H1 (cell line): ENCODE results near the gene OR13C4. TPM values are rescaled to one million over a fixed set of nuclear protein-coding genes. Genes with fewer than 3 reads are reported as not detected.

Experiments
- CTCF ChIA-PET: fragments of 300-600 bp; sonication (Branson Sonifier 250); formaldehyde crosslinking; loops from one replicate; lab custom pipeline; 2021; ENCODE audit not compliant: partially characterized antibody; lab: Charles Lee
- POLR2A ChIA-PET: fragments of 300-600 bp; sonication (Branson Sonifier 250); formaldehyde crosslinking; loops from one replicate; lab custom pipeline; 2021; ENCODE audit warnings: inconsistent platforms; ENCODE audit not compliant: partially characterized antibody; lab: Charles Lee
- DNase-seq, 2 experiments: peaks; one replicate each; pipeline versions ENCODE4 v3.0.0 to v3.0.0-alpha.2; 2010 to 2022; ENCODE audit warnings: low spot score in 2 of 2, low read depth in 1 of 2, mixed read lengths in 1 of 2
- FAIRE-seq: peaks from 2 replicates; lab custom pipeline; 2011; peaks lifted over from hg19 to GRCh38; lab: Jason Lieb, UNC
- H2AFZ ChIP-seq: 2 replicates; pipeline ENCODE4 v1.8.1; 2012; ENCODE audit warnings: low read length, inconsistent platforms
- H2AK5ac ChIP-seq: 2 replicates; pipeline ENCODE4 v1.6.1; 2013; ENCODE audit warnings: low read depth, low read length
- H2BK120ac ChIP-seq: replicated peaks from 2 replicates; pipeline ENCODE3; 2013; ENCODE audit warnings: low read depth, low read length, inconsistent platforms
- H2BK12ac ChIP-seq: 2 replicates; pipeline ENCODE4 v1.6.1; 2013; ENCODE audit warnings: low read depth, low read length
- H2BK15ac ChIP-seq: 2 replicates; pipeline ENCODE4 v1.6.1; 2013; ENCODE audit warnings: low read length
- H2BK20ac ChIP-seq: 2 replicates; pipeline ENCODE4 v1.6.1; 2013; ENCODE audit warnings: low read length
- H2BK5ac ChIP-seq: 2 replicates; pipeline ENCODE4 v1.6.1; 2013; ENCODE audit warnings: low read depth, low read length
- H3K14ac ChIP-seq: 2 replicates; pipeline ENCODE4 v1.6.1; 2013; ENCODE audit warnings: inconsistent platforms; ENCODE audit not compliant: insufficient read length
- H3K18ac ChIP-seq: 2 replicates; pipeline ENCODE4 v1.6.1; 2013; ENCODE audit warnings: low read length; ENCODE audit errors: extremely low read depth
- H3K23ac ChIP-seq: 2 replicates; pipeline ENCODE4 v1.6.1; 2013; ENCODE audit warnings: inconsistent platforms; ENCODE audit not compliant: insufficient read length
- H3K23me2 ChIP-seq: 2 replicates; pipeline ENCODE4 v1.6.1; 2013; ENCODE audit warnings: low read depth, low read length
- H3K27ac ChIP-seq: 2 replicates; pipeline ENCODE4 v1.6.1; 2011; ENCODE audit warnings: low read depth, low read length, inconsistent platforms
- H3K27me3 ChIP-seq, 4 experiments: replicated peaks in 1 of 4; 1 replicate in 1 of 4; 2 replicates in 3 of 4; pipeline versions ENCODE4 v1.6.1 to v1.8.1; 2011 to 2013; ENCODE audit warnings: low read length in 3 of 4, mild to moderate bottlenecking in 3 of 4, inconsistent platforms in 2 of 4, mixed read lengths in 2 of 4, moderate library complexity in 1 of 4; ENCODE audit not compliant: control insufficient read depth in 3 of 4, insufficient read depth in 3 of 4; ENCODE audit errors: extremely low read depth in 1 of 4
- H3K36me3 ChIP-seq, 4 experiments: 2 replicates each; pipeline versions ENCODE4 v1.6.1 to v1.8.1; 2011 to 2013; ENCODE audit warnings: mild to moderate bottlenecking in 4 of 4, low read length in 3 of 4, moderate library complexity in 2 of 4, control low read depth in 1 of 4, inconsistent platforms in 1 of 4; ENCODE audit not compliant: insufficient read depth in 4 of 4, control insufficient read depth in 2 of 4
- H3K4ac ChIP-seq: replicated peaks from 2 replicates; pipeline ENCODE3; 2013; ENCODE audit warnings: low read length, low read depth, mixed read lengths, inconsistent platforms; ENCODE audit not compliant: insufficient read length
- H3K4me1 ChIP-seq, 4 experiments: replicated peaks in 1 of 4; 1 replicate in 1 of 4; 2 replicates in 3 of 4; pipeline versions ENCODE4 v1.6.1 to v1.8.1; 2011 to 2013; ENCODE audit warnings: low read length in 3 of 4, inconsistent platforms in 2 of 4, mixed read lengths in 1 of 4; ENCODE audit not compliant: insufficient read depth in 4 of 4, control insufficient read depth in 3 of 4
- H3K4me2 ChIP-seq, 2 experiments: 2 replicates each; pipeline versions ENCODE4 v1.6.1 to v1.8.1; 2011 to 2013; ENCODE audit warnings: low read depth in 2 of 2, low read length in 2 of 2, control low read depth in 1 of 2, inconsistent platforms in 1 of 2, mild to moderate bottlenecking in 1 of 2; ENCODE audit not compliant: insufficient read depth in 1 of 2
- H3K4me3 ChIP-seq, 4 experiments: fragments of 200-600, 300-600 bp in 1 of 4; sonication (generic), shearing (Covaris generic), sonication (Bioruptor Twin) in 1 of 4; 2 replicates each; pipeline versions ENCODE4 v1.5.1 to v1.8.1; 2011 to 2016; ENCODE audit warnings: low read length in 4 of 4, low read depth in 3 of 4, control low read depth in 2 of 4, inconsistent platforms in 2 of 4, mild to moderate bottlenecking in 2 of 4, mixed read lengths in 1 of 4, moderate library complexity in 1 of 4; ENCODE audit not compliant: insufficient read depth in 2 of 4; ENCODE audit errors: extremely low read depth in 1 of 4
- H3K56ac ChIP-seq: replicated peaks from 2 replicates; pipeline ENCODE3; 2013; ENCODE audit warnings: low read depth, mild to moderate bottlenecking, mixed read lengths, low read length, inconsistent platforms; ENCODE audit not compliant: insufficient read length
- H3K79me1 ChIP-seq: 2 replicates; pipeline ENCODE4 v1.6.1; 2013; ENCODE audit warnings: low read depth, low read length, control low read depth
- H3K79me2 ChIP-seq, 2 experiments: 2 replicates each; pipeline versions ENCODE4 v1.6.1 to v1.8.1; 2012 to 2013; ENCODE audit warnings: low read length in 2 of 2, mild to moderate bottlenecking in 2 of 2, inconsistent platforms in 1 of 2; ENCODE audit not compliant: insufficient read depth in 2 of 2, control insufficient read depth in 1 of 2
- H3K9ac ChIP-seq, 4 experiments: replicated peaks in 1 of 4; 1 replicate in 1 of 4; 2 replicates in 3 of 4; pipeline versions ENCODE4 v1.6.1 to v1.8.1; 2011 to 2013; ENCODE audit warnings: low read depth in 3 of 4, low read length in 3 of 4, control low read depth in 2 of 4, mild to moderate bottlenecking in 2 of 4, moderate library complexity in 2 of 4, inconsistent platforms in 1 of 4; ENCODE audit errors: extremely low read depth in 1 of 4
- H3K9me3 ChIP-seq, 2 experiments: 2 replicates each; pipeline versions ENCODE4 v1.6.1 to v1.8.1; 2012 to 2013; ENCODE audit warnings: mild to moderate bottlenecking in 2 of 2, moderate library complexity in 2 of 2, control low read depth in 1 of 2, inconsistent platforms in 1 of 2, low read depth in 1 of 2, low read length in 1 of 2, mixed read lengths in 1 of 2; ENCODE audit not compliant: insufficient read depth in 2 of 2
- H4K20me1 ChIP-seq, 2 experiments: replicated peaks in 1 of 2; 2 replicates each; pipeline versions ENCODE3 to v1.8.1; 2011 to 2013; ENCODE audit warnings: inconsistent platforms in 2 of 2, low read length in 2 of 2, mild to moderate bottlenecking in 1 of 2; ENCODE audit not compliant: insufficient read depth in 2 of 2, control insufficient read depth in 1 of 2
- H4K5ac ChIP-seq: 2 replicates; pipeline ENCODE4 v1.6.1; 2013; ENCODE audit warnings: low read length, low read depth, mixed read lengths, inconsistent platforms; ENCODE audit not compliant: insufficient read length
- H4K8ac ChIP-seq: 2 replicates; pipeline ENCODE4 v1.8.0; 2013; ENCODE audit warnings: mild to moderate bottlenecking, moderate library complexity, low read length, inconsistent platforms; ENCODE audit not compliant: insufficient read depth; ENCODE audit errors: extremely low read depth
- H4K91ac ChIP-seq: replicated peaks from 2 replicates; pipeline ENCODE3; 2013; ENCODE audit warnings: low read length, mixed read lengths, inconsistent platforms; ENCODE audit not compliant: insufficient read length
- WGBS, 2 experiments: shearing (Covaris generic) in 1 of 2; methylation state at CpG; one replicate each; pipeline versions ENCODE4 v1.1.6 to v1.1.7; 2013 to 2015; ENCODE audit warnings: low lambda C conversion rate in 2 of 2, mixed read lengths in 2 of 2, inconsistent platforms in 1 of 2, low coverage in 1 of 2, missing lambda C conversion rate in 1 of 2; ENCODE audit not compliant: insufficient replicate concordance in 2 of 2, insufficient coverage in 1 of 2, insufficient read length in 1 of 2; ENCODE audit errors: extremely low coverage in 1 of 2, missing lambda C conversion rate in 1 of 2; 5-methylcytosine and 5-hydroxymethylcytosine counted together
- polyA plus RNA-seq, 7 experiments: library from polyadenylated mRNA; depleted of rRNA in 3 of 7; stranded (reverse) in 5 of 7; unstranded in 2 of 7; fragments of >200 nt in 5 of 7; fragments of 200-250 nt in 2 of 7; gene quantifications; 1 replicate in 5 of 7; 2 replicates in 1 of 7; 4 replicates in 1 of 7; pipeline versions ENCODE4 v1.2.1 to v1.2.3, GENCODE V29; 2011 to 2013; ENCODE audit warnings: missing spikeins in 2 of 7, mixed read lengths in 2 of 7
- total RNA-seq: library from RNA; stranded (reverse); fragmentation: NEBNext Ultra II Directional; extraction: Animal tissue kit (Norgen Biotek cat#: 25700); gene quantifications from 2 replicates; pipeline ENCODE4 v1.2.1, GENCODE V29; 2021
- TF ChIP-seq, protein P1 (sequence below): fragments of 300-600 bp; sonication (generic); IDR thresholded peaks from 2 replicates; pipeline ENCODE4 v1.7.1; 2012; ENCODE audit warnings: low read length, moderate library complexity, mild to moderate bottlenecking, inconsistent platforms; ENCODE audit not compliant: insufficient replicate concordance

The OR13C4 gene
- total and polyA plus RNA-seq, 2 of the 8 experiments (the other 6 are each of a cell fraction or from before 2014, with no cell fraction given): not detected

DNA sequence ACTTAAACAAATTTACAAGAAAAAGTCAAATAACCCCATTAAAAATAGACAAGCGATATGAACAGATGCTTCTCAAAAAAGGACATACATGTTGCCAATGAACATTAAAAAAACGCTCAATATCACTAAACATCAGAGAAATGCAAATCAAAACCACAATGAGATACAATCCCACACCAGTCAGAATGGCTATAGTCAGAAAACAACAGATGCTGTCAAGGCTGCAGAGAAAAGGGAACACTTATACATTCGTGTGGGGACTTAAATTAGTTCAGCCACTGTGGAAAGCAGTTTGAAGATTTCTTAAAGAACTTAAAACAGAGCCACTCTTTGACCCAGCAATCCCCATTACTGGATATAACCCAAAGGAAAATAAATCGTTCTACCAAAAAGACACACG is 12.1 kb downstream of the OR13C4 start:
- no peaks in the 10 kb centered on the region for H3K4me1 ChIP-seq
- no peak overlapping the region for H3K18ac ChIP-seq
- no peak overlapping the region for H3K23ac ChIP-seq
- H2AFZ ChIP-seq: no peak overlapping the region
- no peaks in the 10 kb centered on the region for H3K23me2 ChIP-seq
- no peak overlapping the region for H3K56ac ChIP-seq
- no peak overlapping the region for H3K4me3 ChIP-seq
- H3K79me1 ChIP-seq: no peaks in the 10 kb centered on the region
- no peak overlapping the region for H2BK12ac ChIP-seq
- ChIA-PET POLR2A (no interaction called here), CTCF (no interaction called here)
- 80% methylated on average over 5 of the region's 5 CpGs; no CpG with 5 or more reads in 1 of the 2 experiments for WGBS, 2 experiments
- no peak overlapping the region for H4K5ac ChIP-seq
- no peak for DNase-seq
- H3K9me3 ChIP-seq: no peaks in the 10 kb centered on the region
- no peak overlapping the region for H2BK20ac ChIP-seq
- H3K9ac ChIP-seq: no peak overlapping the region
- no peaks in the 10 kb centered on the region for H4K20me1 ChIP-seq
- H4K91ac ChIP-seq: no peak overlapping the region
- H2BK15ac ChIP-seq: no peak overlapping the region
- H3K27ac ChIP-seq: no peak overlapping the region
- H3K27me3 ChIP-seq: no peaks in the 10 kb centered on the region
- no peak overlapping the region for H2AK5ac ChIP-seq
- FAIRE-seq: no peak
- no peak overlapping the region for H3K14ac ChIP-seq
- H4K8ac ChIP-seq: no peak overlapping the region
- H3K4me2 ChIP-seq: no peak overlapping the region
- no peaks in the 10 kb centered on the region for H3K36me3 ChIP-seq
- no peak overlapping the region for H3K4ac ChIP-seq
- H2BK120ac ChIP-seq: no peak overlapping the region
- H2BK5ac ChIP-seq: no peak overlapping the region
- H3K79me2 ChIP-seq: no peaks in the 10 kb centered on the region
- TF ChIP-seq, protein P1, sequence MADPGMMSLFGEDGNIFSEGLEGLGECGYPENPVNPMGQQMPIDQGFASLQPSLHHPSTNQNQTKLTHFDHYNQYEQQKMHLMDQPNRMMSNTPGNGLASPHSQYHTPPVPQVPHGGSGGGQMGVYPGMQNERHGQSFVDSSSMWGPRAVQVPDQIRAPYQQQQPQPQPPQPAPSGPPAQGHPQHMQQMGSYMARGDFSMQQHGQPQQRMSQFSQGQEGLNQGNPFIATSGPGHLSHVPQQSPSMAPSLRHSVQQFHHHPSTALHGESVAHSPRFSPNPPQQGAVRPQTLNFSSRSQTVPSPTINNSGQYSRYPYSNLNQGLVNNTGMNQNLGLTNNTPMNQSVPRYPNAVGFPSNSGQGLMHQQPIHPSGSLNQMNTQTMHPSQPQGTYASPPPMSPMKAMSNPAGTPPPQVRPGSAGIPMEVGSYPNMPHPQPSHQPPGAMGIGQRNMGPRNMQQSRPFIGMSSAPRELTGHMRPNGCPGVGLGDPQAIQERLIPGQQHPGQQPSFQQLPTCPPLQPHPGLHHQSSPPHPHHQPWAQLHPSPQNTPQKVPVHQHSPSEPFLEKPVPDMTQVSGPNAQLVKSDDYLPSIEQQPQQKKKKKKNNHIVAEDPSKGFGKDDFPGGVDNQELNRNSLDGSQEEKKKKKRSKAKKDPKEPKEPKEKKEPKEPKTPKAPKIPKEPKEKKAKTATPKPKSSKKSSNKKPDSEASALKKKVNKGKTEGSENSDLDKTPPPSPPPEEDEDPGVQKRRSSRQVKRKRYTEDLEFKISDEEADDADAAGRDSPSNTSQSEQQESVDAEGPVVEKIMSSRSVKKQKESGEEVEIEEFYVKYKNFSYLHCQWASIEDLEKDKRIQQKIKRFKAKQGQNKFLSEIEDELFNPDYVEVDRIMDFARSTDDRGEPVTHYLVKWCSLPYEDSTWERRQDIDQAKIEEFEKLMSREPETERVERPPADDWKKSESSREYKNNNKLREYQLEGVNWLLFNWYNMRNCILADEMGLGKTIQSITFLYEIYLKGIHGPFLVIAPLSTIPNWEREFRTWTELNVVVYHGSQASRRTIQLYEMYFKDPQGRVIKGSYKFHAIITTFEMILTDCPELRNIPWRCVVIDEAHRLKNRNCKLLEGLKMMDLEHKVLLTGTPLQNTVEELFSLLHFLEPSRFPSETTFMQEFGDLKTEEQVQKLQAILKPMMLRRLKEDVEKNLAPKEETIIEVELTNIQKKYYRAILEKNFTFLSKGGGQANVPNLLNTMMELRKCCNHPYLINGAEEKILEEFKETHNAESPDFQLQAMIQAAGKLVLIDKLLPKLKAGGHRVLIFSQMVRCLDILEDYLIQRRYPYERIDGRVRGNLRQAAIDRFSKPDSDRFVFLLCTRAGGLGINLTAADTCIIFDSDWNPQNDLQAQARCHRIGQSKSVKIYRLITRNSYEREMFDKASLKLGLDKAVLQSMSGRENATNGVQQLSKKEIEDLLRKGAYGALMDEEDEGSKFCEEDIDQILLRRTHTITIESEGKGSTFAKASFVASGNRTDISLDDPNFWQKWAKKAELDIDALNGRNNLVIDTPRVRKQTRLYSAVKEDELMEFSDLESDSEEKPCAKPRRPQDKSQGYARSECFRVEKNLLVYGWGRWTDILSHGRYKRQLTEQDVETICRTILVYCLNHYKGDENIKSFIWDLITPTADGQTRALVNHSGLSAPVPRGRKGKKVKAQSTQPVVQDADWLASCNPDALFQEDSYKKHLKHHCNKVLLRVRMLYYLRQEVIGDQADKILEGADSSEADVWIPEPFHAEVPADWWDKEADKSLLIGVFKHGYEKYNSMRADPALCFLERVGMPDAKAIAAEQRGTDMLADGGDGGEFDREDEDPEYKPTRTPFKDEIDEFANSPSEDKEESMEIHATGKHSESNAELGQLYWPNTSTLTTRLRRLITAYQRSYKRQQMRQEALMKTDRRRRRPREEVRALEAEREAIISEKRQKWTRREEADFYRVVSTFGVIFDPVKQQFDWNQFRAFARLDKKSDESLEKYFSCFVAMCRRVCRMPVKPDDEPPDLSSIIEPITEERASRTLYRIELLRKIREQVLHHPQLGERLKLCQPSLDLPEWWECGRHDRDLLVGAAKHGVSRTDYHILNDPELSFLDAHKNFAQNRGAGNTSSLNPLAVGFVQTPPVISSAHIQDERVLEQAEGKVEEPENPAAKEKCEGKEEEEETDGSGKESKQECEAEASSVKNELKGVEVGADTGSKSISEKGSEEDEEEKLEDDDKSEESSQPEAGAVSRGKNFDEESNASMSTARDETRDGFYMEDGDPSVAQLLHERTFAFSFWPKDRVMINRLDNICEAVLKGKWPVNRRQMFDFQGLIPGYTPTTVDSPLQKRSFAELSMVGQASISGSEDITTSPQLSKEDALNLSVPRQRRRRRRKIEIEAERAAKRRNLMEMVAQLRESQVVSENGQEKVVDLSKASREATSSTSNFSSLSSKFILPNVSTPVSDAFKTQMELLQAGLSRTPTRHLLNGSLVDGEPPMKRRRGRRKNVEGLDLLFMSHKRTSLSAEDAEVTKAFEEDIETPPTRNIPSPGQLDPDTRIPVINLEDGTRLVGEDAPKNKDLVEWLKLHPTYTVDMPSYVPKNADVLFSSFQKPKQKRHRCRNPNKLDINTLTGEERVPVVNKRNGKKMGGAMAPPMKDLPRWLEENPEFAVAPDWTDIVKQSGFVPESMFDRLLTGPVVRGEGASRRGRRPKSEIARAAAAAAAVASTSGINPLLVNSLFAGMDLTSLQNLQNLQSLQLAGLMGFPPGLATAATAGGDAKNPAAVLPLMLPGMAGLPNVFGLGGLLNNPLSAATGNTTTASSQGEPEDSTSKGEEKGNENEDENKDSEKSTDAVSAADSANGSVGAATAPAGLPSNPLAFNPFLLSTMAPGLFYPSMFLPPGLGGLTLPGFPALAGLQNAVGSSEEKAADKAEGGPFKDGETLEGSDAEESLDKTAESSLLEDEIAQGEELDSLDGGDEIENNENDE: no peak
